Cerebellar nuclear complex (tissue), 1 donor: ENCODE results near the gene COIL.
"Not testable (repeated sequence)": the region's sequence is repeated elsewhere in the genome, so short reads cannot be mapped to it uniquely, and the experiment has no call there.

Source experiments
- DNase-seq, 2 experiments: peaks; one replicate each; lab custom pipeline; 2025; lab: John Stamatoyannopoulos, UW

Gene COIL

GRCh38 chr17:56978441-56979090 lies 17.7 kb upstream of the COIL start:
- DNase-seq, result no peak

GRCh38 chr17:56977673-56978395 lies 17.0 kb upstream of the COIL start, which contains the start of gene SCPEP1:
SCPEP1 (plus strand) TSS chr17:56978131; CDS start chr17:56978160, 29 bp downstream.
- peak in 1 of 2 experiments; percentile 61 for DNase-seq

- DNase-seq, result no peak
Observed at GRCh38 chr17:56976941-56977608, 16.2 kb upstream of the COIL start.

- no peak for DNase-seq
Observed at GRCh38 chr17:56975656-56976055, 14.8 kb upstream of the COIL start.

- no peak for DNase-seq
Observed at GRCh38 chr17:56974055-56974454, 13.2 kb upstream of the COIL start.

GRCh38 chr17:56973520-56973919 lies 12.7 kb upstream of the COIL start:
- no peak for DNase-seq

GRCh38 chr17:56972111-56972730 lies 11.4 kb upstream of the COIL start:
- DNase-seq, result no peak

GRCh38 chr17:56970974-56971373 lies 10.1 kb upstream of the COIL start:
- no peak for DNase-seq

GRCh38 chr17:56966338-56966737 lies 5.5 kb upstream of the COIL start:
- DNase-seq, result no peak

- not testable (repeated sequence) for DNase-seq
Observed at GRCh38 chr17:56965681-56966080, 4.8 kb upstream of the COIL start.

GRCh38 chr17:56965241-56965640 lies 4.4 kb upstream of the COIL start:
- not testable (repeated sequence) for DNase-seq

- no peak for DNase-seq
Observed at GRCh38 chr17:56956992-56957391, 3.9 kb downstream of the COIL start.

- DNase-seq, result no peak
Observed at GRCh38 chr17:56949595-56949994, 11.3 kb downstream of the COIL start.

GRCh38 chr17:56948491-56948890 lies 12.4 kb downstream of the COIL start:
- no peak for DNase-seq

GRCh38 chr17:56947741-56948140 lies 13.1 kb downstream of the COIL start:
- no peak for DNase-seq

GRCh38 chr17:56945938-56946505 lies 14.8 kb downstream of the COIL start:
- no peak for DNase-seq

- no peak for DNase-seq
Observed at GRCh38 chr17:56943505-56944125, 17.2 kb downstream of the COIL start.

- peak in 1 of 2 experiments; percentile 1 for DNase-seq
Observed at GRCh38 chr17:56939869-56940484, 20.9 kb downstream of the COIL start.

- not testable (repeated sequence) for DNase-seq
Observed at GRCh38 chr17:56938206-56938605, 22.6 kb downstream of the COIL start.

GRCh38 chr17:56937687-56938086 lies 23.2 kb downstream of the COIL start:
- no peak for DNase-seq

GRCh38 chr17:56936697-56937322 lies 24.0 kb downstream of the COIL start:
- no peak for DNase-seq
